Renal cortex interstitium (tissue), 11 donors: ENCODE data around the gene NIPAL1. TPM values are rescaled to one million over a fixed set of nuclear protein-coding genes. Genes with fewer than 3 reads are reported as not detected.

Experiments used
- DNase-seq, 11 donors: peaks; one replicate each; pipeline ENCODE4 v3.0.0-alpha.2; 2013; ENCODE audit warnings: low read depth in 9 of 11, low spot score in 4 of 11; ENCODE audit errors: extremely low read depth in 1 of 11
- polyA plus RNA-seq, 3 donors: library from polyadenylated mRNA; unstranded; fragments of 120-200 nt; gene quantifications; one replicate each; pipeline ENCODE4 v1.2.1, GENCODE V29; 2013; ENCODE audit not compliant: insufficient read length in 3 of 3

NIPAL1 gene
- polyA plus RNA-seq, 3 donors: 8.6 to 11.1 (median 8.8) TPM

- no peak for DNase-seq
These were observed 69.4 kb downstream of the NIPAL1 start for GRCh38 chr4:48085821-48086589.

Other genes starting within 250 kb of the NIPAL1 start
- 1 to 10 TPM; 4.4 to 5.8 (median 4.5) TPM for gene CORIN, start 178.7 kb upstream of the NIPAL1 start, polyA plus RNA-seq
- 10 to 100 TPM; 24.3 to 28.6 (median 28.2) TPM for gene NFXL1, start 102.2 kb upstream of the NIPAL1 start, polyA plus RNA-seq
- gene CNGA1, start 91 bp upstream of the NIPAL1 start, polyA plus RNA-seq: 1 to 10 TPM; 2.9 to 3.7 (median 3.6) TPM
- 1 to 10 TPM; 1.5 to 4.2 (median 2.5) TPM for gene TXK, start 117.5 kb downstream of the NIPAL1 start, polyA plus RNA-seq